B cell (primary cell): ENCODE results near the gene SAMD7.

Source experiments
- CTCF ChIP-seq: fragments of 200-600 bp; IDR thresholded peaks from one replicate; pipeline ENCODE4 v1.8.0; 2022; ENCODE audit warnings: antibody characterized with exemption, mild to moderate bottlenecking
- EZH2 ChIP-seq: IDR thresholded peaks from 2 replicates; pipeline ENCODE4 v1.6.1; 2012; ENCODE audit warnings: borderline replicate concordance, low read depth, mild to moderate bottlenecking, moderate library complexity, low read length; ENCODE audit not compliant: insufficient read depth, poor library complexity, severe bottlenecking

GRCh38 chr3:169970847-169971246 is 59.5 kb downstream of the SAMD7 start:
- TF ChIP-seq CTCF (no peak), EZH2 (no peak)
